GM23248 (cell line): Measurements from ENCODE around the gene FAM227A. TPM values are rescaled to one million over a fixed set of nuclear protein-coding genes. Genes with fewer than 3 reads are reported as not detected.

Source experiments
- DNase-seq: peaks from one replicate; pipeline ENCODE4 v3.0.0-alpha.2; 2015
- H2AFZ ChIP-seq: fragments of 200-600 bp; sonication (generic); 2 replicates; pipeline ENCODE4 v1.6.1; 2016; ENCODE audit warnings: antibody characterized with exemption
- H3F3A ChIP-seq: fragments of 200-600 bp; sonication (generic); 2 replicates; pipeline ENCODE4 v1.6.1; 2016; ENCODE audit warnings: mild to moderate bottlenecking, antibody characterized with exemption, mixed run types; ENCODE audit not compliant: insufficient read depth
- H3K27ac ChIP-seq: fragments of 200-600 bp; sonication (generic); 2 replicates; pipeline ENCODE4 v1.5.1; 2016; ENCODE audit warnings: mild to moderate bottlenecking
- H3K27me3 ChIP-seq: fragments of 200-600 bp; sonication (generic); replicated peaks from 2 replicates; pipeline ENCODE4 v1.6.1; 2016; ENCODE audit warnings: mild to moderate bottlenecking; ENCODE audit not compliant: insufficient read depth
- H3K36me3 ChIP-seq: fragments of 200-600 bp; sonication (generic); 2 replicates; pipeline ENCODE4 v1.6.1; 2016; ENCODE audit warnings: low read depth, mild to moderate bottlenecking
- H3K4me1 ChIP-seq: fragments of 200-600 bp; sonication (generic); 2 replicates; pipeline ENCODE4 v1.6.1; 2016; ENCODE audit warnings: mild to moderate bottlenecking; ENCODE audit not compliant: insufficient read depth
- H3K4me2 ChIP-seq: fragments of 200-600 bp; sonication (generic); one replicate; pipeline ENCODE4 v1.6.1; 2016; ENCODE audit warnings: mild to moderate bottlenecking; ENCODE audit not compliant: unreplicated experiment
- H3K4me3 ChIP-seq: fragments of 200-600 bp; sonication (generic); 2 replicates; pipeline ENCODE4 v1.5.1; 2016; ENCODE audit warnings: mild to moderate bottlenecking
- H3K79me2 ChIP-seq: fragments of 200-600 bp; sonication (generic); 2 replicates; pipeline ENCODE4 v1.6.1; 2016; ENCODE audit warnings: mild to moderate bottlenecking; ENCODE audit not compliant: insufficient read depth
- H3K9ac ChIP-seq: fragments of 200-600 bp; sonication (generic); 2 replicates; pipeline ENCODE4 v1.6.1; 2016; ENCODE audit warnings: mild to moderate bottlenecking
- H3K9me2 ChIP-seq: fragments of 200-600 bp; sonication (generic); 2 replicates; pipeline ENCODE4 v1.6.1; 2016; ENCODE audit warnings: mixed run types, mild to moderate bottlenecking, moderate library complexity; ENCODE audit not compliant: insufficient read depth
- H3K9me3 ChIP-seq: fragments of 200-600 bp; sonication (generic); one replicate; pipeline ENCODE4 v1.6.1; 2017; ENCODE audit warnings: low read depth
- H4K20me1 ChIP-seq: fragments of 200-600 bp; sonication (generic); 2 replicates; pipeline ENCODE4 v1.6.0; 2016; ENCODE audit not compliant: insufficient read depth
- EZH2 ChIP-seq: fragments of 200-600 bp; sonication (generic); IDR thresholded peaks from 2 replicates; pipeline ENCODE4 v1.6.1; 2018; ENCODE audit warnings: antibody characterized with exemption, mild to moderate bottlenecking; ENCODE audit not compliant: insufficient read depth, poor library complexity, severe bottlenecking
- EZH2phosphoT487 ChIP-seq: fragments of 200-600 bp; sonication (generic); IDR thresholded peaks from 2 replicates; pipeline ENCODE4 v1.6.1; 2018; ENCODE audit warnings: antibody characterized with exemption, moderate library complexity, mild to moderate bottlenecking, low read depth; ENCODE audit not compliant: insufficient read depth
- WGBS, 2 experiments: methylation state at CpG; one replicate each; pipeline ENCODE4 v1.1.6; 2015 to 2017; ENCODE audit warnings: low lambda C conversion rate in 2 of 2, low coverage in 1 of 2; ENCODE audit errors: missing lambda C conversion rate in 2 of 2; 5-methylcytosine and 5-hydroxymethylcytosine counted together
- in situ Hi-C: fragments of 300-500 bp; cut with MboI; formaldehyde crosslinking; loops from 2 replicates; pipeline ENCODE4 v1.15.0; 2020
- polyA plus RNA-seq: library from polyadenylated mRNA; unstranded; fragments of >200 nt; fragmentation: Nextera tagmentation; extraction: Ambion mirVana; gene quantifications from 2 replicates; pipeline ENCODE4 v1.2.1, GENCODE V29; 2016
- total RNA-seq: library from RNA; depleted of rRNA; stranded (reverse); fragments of >200 nt; shearing (Covaris generic); gene quantifications from 2 replicates; pipeline ENCODE4 v1.2.3, GENCODE V29; 2014

Gene FAM227A
- total and polyA plus RNA-seq, 2 experiments from 2014 or later, result 0.93 to 2.1 TPM

DNA sequence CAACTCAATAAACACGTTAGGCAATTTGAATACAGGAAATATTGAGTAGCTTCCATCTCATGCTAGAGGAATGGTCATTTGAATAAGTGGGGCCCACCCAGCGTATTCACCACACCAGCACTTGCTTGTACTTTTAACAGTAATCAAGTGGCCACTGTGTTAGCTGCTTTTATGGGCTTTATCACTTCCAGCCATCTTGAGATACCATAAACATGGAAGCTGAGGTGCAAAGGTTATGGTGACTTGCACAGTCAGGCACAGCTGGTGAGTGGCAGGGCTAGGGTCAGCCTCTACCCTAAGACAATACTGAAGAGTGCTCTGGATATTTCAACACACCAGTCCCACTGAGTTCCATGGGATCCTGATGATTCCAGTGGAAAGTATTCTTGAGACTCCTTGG is 37.9 kb upstream of the FAM227A start:
- peaks cover 36% of the 10 kb centered on the region for H3K4me1 ChIP-seq
- peaks cover 96% of the 10 kb centered on the region for H3K79me2 ChIP-seq
- H3K4me3 ChIP-seq, result no peak overlapping the region
- peaks cover 36% of the 10 kb centered on the region for H3F3A ChIP-seq
- no peaks in the 10 kb centered on the region for H3K27me3 ChIP-seq
- no peak overlapping the region for H3K27ac ChIP-seq
- H3K9me2 ChIP-seq, result no peaks in the 10 kb centered on the region
- H3K4me2 ChIP-seq, result no peak overlapping the region
- no peaks in the 10 kb centered on the region for H4K20me1 ChIP-seq
- H3K9ac ChIP-seq, result no peak overlapping the region
- no peaks in the 10 kb centered on the region for H3K9me3 ChIP-seq
- no peak for TF ChIP-seq EZH2
- TF ChIP-seq EZH2phosphoT487, result no peak
- DNase-seq, result peak; percentile 4
- in situ Hi-C loops, result no loop called here
- peaks cover 20% of the 10 kb centered on the region; the same call in 1 of the 2 replicates for H3K36me3 ChIP-seq
- 82 to 85% methylated on average over 2 of the region's 2 CpGs for WGBS, 2 experiments
- no peak overlapping the region for H2AFZ ChIP-seq

DNA sequence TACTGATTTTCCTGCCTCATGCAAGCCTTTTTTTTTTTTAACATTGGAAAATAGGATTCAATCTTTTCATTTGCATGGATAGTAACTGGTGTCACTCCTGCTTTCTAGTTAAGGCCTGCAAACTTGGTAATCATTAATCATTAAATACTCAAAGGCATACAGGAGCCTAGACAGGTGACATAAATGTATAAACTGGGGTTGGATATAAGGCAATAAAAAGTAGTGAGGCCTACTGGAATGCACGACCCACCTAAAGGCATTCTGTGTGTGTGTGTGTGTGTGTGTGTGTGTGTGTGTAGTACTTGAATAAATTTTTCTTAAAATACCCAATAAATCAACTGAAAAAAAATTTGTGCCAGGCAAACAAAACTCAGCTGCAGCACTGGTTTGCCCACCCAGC is 33.5 kb upstream of the FAM227A start:
- Histone ChIP-seq H3K27me3 (no peaks in the 10 kb centered on the region), H4K20me1 (no peaks in the 10 kb centered on the region), H3K4me2 (no peak overlapping the region), H3K4me1 (no peaks in the 10 kb centered on the region), H3K4me3 (no peak overlapping the region), H3K79me2 (peaks cover 77% of the 10 kb centered on the region), H3F3A (0 out of 2 replicates have a peak, but pooled peaks cover 12% of the 10 kb centered on the region), H3K9me3 (no peaks in the 10 kb centered on the region), H3K36me3 (peaks cover 56% of the 10 kb centered on the region), H3K9ac (no peak overlapping the region), H3K27ac (no peak overlapping the region), H2AFZ (no peak overlapping the region), H3K9me2 (no peaks in the 10 kb centered on the region)
- in situ Hi-C loops, result no loop called here
- TF ChIP-seq EZH2phosphoT487 (no peak), EZH2 (no peak)
- WGBS, 2 experiments, result 48 to 57% methylated on average over 1 of the region's 1 CpG
- no peak for DNase-seq

DNA sequence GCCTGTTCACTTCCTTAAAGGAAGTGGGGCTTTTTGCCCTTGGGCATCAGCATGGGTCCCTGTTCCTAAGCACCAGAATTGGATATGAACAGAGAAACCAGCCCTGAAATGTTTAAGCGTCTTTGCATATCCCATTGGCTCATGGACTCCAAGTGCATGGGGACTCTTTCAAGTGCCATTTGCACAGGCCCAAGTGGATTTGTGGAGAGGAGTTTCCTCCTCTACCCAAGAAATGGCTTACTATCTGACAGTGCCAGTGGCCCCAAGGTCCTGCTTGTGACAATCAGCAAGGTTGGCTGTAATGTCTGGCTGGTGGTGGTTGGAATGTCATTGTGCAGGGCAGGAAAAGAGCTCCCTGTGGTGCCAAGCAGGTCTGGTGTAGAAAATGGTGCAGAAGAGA is 29.6 kb upstream of the FAM227A start:
- in situ Hi-C loops, result no loop called here
- no peak for TF ChIP-seq EZH2phosphoT487
- no peak for TF ChIP-seq EZH2
- Histone ChIP-seq H3K27ac (no peak overlapping the region), H3F3A (peaks cover 18% of the 10 kb centered on the region; the same call in 1 of the 2 replicates), H3K4me1 (peaks cover 4% of the 10 kb centered on the region; the same call in 1 of the 2 replicates), H3K4me2 (no peak overlapping the region), H3K4me3 (no peak overlapping the region), H4K20me1 (no peaks in the 10 kb centered on the region), H3K9ac (no peak overlapping the region), H3K27me3 (no peaks in the 10 kb centered on the region), H3K79me2 (peaks cover 65% of the 10 kb centered on the region), H3K36me3 (peaks cover 49% of the 10 kb centered on the region), H3K9me3 (no peaks in the 10 kb centered on the region), H2AFZ (no peak overlapping the region), H3K9me2 (no peaks in the 10 kb centered on the region)
- no peak for DNase-seq
- 100% methylated on average over 1 of the region's 1 CpG for WGBS, 2 experiments

DNA sequence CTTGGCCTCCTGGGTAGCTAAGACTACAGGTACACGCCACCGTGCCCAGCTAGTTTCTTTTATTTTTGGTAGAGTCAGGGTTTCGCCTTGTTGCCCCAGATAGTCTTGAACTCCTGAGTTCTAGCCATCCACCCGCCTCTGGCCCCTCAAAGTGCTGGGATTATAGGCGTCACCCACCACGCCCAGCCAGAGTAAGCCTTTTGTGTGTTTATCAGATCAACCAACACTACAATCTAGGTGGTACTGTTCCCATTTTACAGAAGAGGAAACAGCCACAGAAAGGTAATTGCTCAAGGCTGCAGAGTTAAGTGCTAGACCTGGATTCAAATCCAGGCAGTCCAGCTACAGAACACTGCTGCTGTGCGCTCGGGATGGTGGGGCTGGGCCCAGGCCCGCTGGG is 28.7 kb upstream of the FAM227A start:
- Histone ChIP-seq H3K9me2 (no peaks in the 10 kb centered on the region), H3K9me3 (no peaks in the 10 kb centered on the region), H3K4me1 (peaks cover 4% of the 10 kb centered on the region; the same call in 1 of the 2 replicates), H3K4me3 (no peak overlapping the region), H4K20me1 (no peaks in the 10 kb centered on the region), H3K27me3 (no peaks in the 10 kb centered on the region), H3K9ac (no peak overlapping the region), H3F3A (peaks cover 15% of the 10 kb centered on the region; the same call in 1 of the 2 replicates), H3K79me2 (peaks cover 61% of the 10 kb centered on the region), H3K4me2 (no peak overlapping the region), H3K36me3 (peaks cover 44% of the 10 kb centered on the region), H2AFZ (no peak overlapping the region), H3K27ac (no peak overlapping the region)
- DNase-seq, result no peak
- TF ChIP-seq EZH2phosphoT487, result no peak
- no peak for TF ChIP-seq EZH2
- 89 to 95% methylated on average over 9 of the region's 9 CpGs for WGBS, 2 experiments
- in situ Hi-C loops, result no loop called here
